GM18511 (cell line): ENCODE results near the gene ZDHHC9.
"Not testable (repeated sequence)": the region's sequence is repeated elsewhere in the genome, so short reads cannot be mapped to it uniquely, and the experiment has no call there.

Source experiments
- ATAC-seq: cut with Tn5 transposase; IDR thresholded peaks from one replicate; pipeline ENCODE4 v1.9.1; 2021; ENCODE audit warnings: mild to moderate bottlenecking, moderate library complexity; ENCODE audit not compliant: unreplicated experiment

Gene ZDHHC9

GRCh38 chrX:129843459-129844306, at the start of gene ZDHHC9:
TSS of gene ZDHHC9 (minus strand) at chrX:129843886. CDS start at chrX:129841945, 1,941 bp downstream.
- ATAC-seq = peak; percentile 99

DNA sequence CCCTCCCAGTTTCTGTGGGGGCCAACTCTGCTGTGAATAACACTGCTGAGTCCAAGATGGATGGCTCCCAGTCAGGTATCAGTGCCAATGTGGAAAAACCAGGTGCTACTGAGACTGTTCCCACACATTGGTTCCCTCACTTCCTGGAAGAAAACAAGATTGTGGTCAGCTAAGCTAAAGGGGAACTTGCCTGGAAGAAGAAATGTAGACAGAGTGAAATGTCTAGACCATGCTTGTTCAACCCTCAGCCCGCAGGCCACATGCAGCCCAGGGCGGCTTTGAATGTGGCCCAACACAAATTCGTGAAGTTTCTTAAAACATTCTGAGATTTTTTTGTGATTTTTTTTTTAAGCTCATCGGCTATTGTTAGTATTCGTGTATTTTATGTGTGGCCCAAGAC, 33.7 kb upstream of the ZDHHC9 start:
- no peak for ATAC-seq

DNA sequence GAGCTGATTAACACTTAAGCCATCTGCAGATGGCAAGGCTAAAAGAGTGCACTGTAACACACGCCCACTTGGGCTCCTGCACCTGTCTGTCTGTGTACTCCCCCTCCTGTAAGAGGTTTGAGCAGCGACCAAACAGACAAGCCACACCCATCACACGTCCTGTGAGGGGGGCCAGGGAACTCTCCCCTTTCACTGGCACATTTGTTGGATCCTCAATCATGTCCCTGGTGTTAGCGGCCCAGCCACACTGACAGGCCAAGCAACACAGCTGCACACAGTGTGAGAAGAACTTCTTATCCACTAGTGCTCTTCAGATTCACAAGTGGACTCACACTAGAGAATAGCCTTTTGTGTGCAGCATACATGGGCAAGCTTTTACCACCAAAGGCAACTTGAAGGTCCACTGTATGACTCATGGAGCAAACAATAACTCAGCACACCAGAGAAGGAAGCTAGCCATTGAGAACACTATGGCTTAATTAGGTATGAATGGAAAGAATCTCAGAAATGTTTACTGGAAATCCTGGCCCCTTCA, 33.2 kb upstream of the ZDHHC9 start:
- no peak for ATAC-seq

- no peak for ATAC-seq
Observed at GRCh38 chrX:129875669-129876068, 32.0 kb upstream of the ZDHHC9 start.

- ATAC-seq = no peak
Observed at GRCh38 chrX:129872524-129872923, 28.8 kb upstream of the ZDHHC9 start.

DNA sequence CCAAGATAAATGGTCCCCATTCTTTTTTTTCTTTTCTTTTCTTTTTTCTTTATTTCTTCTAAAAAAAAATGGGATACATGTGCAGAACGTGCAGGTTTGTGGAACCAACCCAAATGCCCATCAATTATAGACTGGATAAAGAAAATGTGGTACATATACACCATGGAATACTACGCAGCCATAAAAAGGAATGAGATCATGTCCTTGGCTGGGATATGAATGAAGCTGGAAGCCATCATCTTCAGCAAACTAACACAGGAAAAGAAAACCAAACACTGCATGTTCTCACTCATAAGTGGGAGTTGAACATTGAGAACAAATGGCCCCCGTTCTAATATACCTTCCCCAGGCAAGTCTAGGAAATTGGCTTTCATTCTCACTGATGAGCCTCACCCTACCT, 22.6 kb upstream of the ZDHHC9 start:
- ATAC-seq = not testable (repeated sequence)

- ATAC-seq = not testable (repeated sequence)
Observed at GRCh38 chrX:129859134-129859533, 15.4 kb upstream of the ZDHHC9 start.

- ATAC-seq = not testable (repeated sequence)
Observed at GRCh38 chrX:129851825-129852224, 8.1 kb upstream of the ZDHHC9 start.

GRCh38 chrX:129846716-129847115, 3.0 kb upstream of the ZDHHC9 start:
- no peak for ATAC-seq

DNA sequence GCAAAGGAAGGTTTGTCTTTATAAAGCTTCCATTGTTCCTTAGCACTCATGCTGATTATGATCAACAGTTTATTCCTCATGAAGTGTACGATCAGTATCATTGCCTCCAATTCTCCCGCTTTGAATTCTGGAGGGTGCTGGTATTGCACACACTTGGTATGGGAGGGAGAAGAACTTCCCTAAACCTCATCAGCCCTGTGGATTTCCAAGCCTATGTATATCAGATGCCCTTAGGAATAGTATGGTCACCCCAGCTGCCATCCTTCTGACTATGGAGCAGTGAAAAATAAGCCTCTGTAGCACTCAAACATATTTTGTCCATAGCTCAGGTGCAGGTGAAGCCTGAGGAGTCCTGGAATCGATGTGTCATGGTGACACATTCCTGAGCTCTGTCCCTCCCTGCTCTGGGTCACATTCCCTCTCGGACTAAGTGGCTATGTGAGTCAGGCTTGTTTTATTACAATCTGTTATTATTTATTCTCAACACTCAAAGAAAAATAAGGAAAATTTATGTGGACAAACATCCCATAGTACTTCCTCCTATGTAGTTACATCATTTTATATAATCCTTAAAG, 2.0 kb upstream of the ZDHHC9 start:
- ATAC-seq = no peak

GRCh38 chrX:129843209-129843458, 552 bp downstream of the ZDHHC9 start:
- ATAC-seq = no peak

GRCh38 chrX:129842510-129843208, 1.0 kb downstream of the ZDHHC9 start:
- ATAC-seq = no peak

DNA sequence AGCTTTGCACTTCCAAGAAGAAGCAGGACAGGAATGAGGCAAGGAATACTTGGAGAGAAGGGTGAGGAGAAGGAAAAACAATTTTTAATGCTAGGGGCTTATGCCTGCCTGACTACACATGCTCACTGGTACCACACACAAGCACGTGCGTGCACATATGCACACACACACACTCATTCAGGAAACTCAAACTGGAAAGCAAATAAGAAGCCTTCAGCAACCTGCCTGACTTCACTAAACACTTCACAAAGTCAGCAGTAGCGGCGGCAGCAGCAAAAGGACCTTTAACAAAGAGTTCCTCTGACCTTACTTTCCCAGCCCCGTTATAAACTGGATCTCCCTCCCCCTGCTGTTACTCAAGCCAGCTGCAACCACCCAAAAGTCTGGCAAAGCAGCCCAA, 3.3 kb downstream of the ZDHHC9 start:
- no peak for ATAC-seq

DNA sequence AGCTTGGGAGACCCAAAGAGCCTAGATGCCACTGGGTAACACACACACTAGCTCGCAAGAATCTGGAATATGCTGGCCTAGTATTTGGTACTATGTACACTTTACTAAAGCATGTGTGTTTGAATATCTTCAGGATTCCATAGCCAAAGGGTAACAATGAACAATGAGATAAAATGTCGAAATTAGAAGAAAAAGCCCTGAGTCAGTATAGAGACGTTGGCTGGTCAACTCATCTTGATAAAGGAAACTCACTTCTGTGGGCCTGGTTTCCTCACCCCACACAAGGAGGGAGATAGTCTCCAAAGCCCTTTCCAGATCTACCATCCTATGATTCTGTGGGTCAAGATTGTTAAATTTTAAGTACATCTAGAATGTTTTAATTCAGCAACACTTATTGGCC, 6.9 kb downstream of the ZDHHC9 start:
- ATAC-seq = no peak

- ATAC-seq = no peak
Observed at GRCh38 chrX:129833153-129833990, 10.3 kb downstream of the ZDHHC9 start.

DNA sequence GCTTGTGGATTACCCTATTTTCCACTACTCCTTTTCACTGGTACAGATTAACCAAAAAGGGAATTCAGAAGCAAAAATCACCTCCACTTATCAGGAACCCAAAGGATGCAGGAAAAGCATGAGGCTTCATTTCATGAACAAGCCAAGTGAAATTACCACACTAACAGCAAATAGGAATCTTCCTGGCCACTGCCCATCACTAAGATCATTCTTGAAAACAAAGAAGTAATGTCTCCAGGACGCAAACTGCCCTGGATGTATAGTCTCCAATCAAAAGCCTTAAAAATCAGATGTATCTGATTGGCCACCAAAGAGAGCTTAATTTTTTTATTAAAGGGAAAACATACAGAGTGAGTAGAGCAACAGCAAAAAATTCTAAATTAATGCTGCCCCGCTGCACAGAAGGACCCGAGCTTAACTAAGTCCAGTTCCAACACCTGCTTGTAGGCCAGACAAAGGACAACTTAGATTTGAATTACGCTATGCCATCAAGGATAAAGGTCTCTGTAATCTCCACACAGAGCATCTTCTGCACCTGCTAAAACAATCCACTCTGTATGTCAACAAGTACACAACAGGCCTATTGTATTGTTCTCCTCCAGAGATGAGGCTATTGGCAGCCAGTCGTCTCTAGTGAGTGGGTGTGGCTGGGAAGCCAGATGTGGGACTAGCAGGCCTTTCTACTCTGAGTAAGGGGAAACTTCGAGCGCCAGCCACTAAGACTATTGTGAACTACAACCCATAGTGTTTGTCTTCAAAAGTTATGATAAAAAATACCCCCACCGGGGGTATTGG, 12.4 kb downstream of the ZDHHC9 start:
- no peak for ATAC-seq

GRCh38 chrX:129830494-129830893, 13.2 kb downstream of the ZDHHC9 start:
- ATAC-seq = no peak

- no peak for ATAC-seq
Observed at GRCh38 chrX:129825746-129826505, 17.8 kb downstream of the ZDHHC9 start.

DNA sequence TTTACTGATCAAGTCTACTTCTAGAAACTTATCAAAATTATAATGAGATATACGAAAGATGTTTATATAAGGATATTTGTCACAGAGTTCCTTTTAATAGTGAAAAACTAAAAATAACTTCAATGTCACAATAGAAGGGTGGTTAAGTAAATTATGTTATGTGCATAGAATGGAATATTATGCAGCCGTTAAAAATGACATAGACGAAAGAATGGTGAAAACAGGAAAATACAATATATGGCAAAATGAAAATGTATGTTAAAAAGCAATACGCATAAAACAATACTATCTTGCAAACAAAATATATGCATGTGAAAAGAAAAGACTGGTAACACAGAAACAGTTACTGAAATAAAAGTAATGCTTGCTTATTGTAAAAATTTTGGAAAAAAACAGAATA, 19.1 kb downstream of the ZDHHC9 start:
- no peak for ATAC-seq
